HG03135 (cell line): ENCODE measurements around the gene HOXC9.
"Not testable (repeated sequence)": the region's sequence is repeated elsewhere in the genome, so short reads cannot be mapped to it uniquely, and the experiment has no call there.

ENCODE experiments used
- ATAC-seq: cut with Tn5 transposase; IDR thresholded peaks from one replicate; pipeline ENCODE4 v1.9.1; 2021; ENCODE audit warnings: mild to moderate bottlenecking, moderate library complexity; ENCODE audit not compliant: unreplicated experiment

The HOXC9 gene

GRCh38 chr12:54036620-54037359, 36.8 kb downstream of the HOXC9 start:
- no peak for ATAC-seq

DNA sequence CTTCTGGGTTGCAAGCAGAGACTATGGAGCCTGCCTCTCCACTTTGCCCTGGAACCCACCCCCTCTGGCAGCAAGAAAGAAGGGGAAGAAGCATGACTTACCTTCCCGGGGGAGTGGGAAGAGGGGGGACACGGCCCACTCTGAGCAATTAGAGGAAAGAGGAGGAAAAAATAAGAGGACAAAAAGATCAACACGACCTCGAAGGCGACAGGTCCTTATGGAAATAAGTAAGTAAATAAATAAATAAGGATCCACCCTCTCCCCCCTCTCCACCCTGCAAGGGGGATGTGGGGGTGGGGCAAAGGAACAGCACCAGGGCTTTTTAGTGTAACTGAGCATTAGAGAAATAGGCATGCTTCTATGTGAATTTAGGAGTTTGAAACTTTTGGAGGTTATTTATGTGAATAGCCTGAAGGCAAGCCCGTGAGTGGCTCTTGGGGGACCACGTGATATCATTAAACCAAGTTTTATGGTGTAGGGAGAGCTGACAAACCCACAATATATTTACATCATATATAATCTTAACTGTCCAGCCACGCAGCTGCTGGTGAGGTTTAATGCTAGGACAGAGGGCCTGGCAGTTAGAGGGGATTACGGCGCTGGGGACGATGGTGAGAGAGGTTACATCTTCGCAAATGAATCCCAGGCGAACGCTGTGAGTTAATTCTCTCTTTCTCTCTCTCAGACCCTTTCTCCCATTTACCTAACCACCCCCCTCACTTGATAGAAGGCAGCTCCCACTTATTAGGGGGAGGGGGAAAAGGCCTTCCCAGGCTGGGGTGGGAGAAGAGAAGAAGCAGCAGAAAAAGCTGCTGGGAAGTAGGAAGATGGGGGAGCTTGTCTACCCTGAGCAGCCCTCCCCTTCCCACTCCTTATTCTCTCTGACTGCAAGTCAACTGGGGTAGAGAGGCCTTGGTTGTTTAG, 37.7 kb downstream of the HOXC9 start:
- no peak for ATAC-seq

DNA sequence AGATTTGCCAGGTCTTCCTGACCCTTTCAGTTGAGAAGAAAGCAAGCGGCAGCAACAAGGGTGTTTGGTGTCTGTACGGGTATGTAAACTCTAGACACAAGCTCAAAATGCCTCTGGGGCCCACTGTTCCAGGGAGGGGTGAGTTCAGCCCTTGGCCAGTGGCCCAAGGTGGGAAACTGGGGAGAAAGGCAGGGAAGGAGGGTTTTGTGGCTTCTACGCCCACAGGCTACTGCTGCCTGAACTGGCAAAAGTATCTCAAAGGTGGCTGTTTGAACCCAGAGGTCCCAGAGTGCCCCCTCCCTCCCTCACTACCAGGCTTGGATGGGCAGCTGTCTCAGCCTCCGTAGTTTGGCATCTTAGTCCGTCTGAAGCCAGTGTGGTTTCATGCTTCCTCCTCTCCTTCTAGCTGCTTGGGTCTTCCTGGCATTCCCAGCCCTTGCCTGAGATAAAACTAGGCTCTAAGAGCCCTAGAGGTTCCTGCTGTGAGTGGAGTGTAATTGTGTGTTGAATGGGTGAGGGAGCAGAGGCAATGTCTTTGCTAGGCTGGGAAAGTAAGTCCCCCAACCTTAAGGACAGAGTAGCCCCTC, 38.4 kb downstream of the HOXC9 start:
- no peak for ATAC-seq

- ATAC-seq, result no peak
Observed at GRCh38 chr12:54038871-54039414, 39.0 kb downstream of the HOXC9 start.

DNA sequence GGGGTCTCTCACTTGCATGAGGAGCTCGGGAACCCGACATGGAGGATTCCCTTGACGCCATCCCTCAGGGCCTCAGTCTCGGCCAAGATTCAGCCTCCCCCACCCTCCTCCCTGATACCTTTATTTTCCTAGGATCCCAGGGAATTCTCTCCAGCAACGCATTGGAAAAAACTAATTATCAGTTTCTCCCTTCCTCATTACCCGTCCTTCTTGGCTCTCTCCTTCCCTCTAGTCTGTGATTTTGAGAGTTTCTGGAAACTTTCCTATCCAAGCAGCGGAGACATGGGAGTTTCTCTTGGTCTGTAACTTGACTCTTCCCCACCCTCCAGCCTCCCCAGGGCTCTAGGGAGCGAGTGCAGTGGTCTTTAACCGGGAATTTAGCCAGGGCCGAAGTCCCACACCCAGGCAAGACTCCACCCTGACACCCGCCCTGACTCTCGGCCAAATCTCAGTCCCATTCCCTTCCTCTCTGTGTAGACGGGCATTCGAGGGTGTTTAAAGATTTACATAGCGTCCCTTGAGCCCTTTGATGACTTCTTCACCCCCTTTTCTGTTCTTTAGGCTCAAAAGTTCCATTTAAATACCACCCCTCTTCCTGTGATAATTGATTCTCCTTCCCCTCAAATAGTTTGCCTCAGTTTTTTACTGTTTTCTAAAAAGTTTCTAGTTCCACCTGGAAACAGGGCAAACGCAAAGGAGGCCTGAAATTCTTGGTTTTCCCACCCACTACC, 39.6 kb downstream of the HOXC9 start:
- ATAC-seq, result no peak

DNA sequence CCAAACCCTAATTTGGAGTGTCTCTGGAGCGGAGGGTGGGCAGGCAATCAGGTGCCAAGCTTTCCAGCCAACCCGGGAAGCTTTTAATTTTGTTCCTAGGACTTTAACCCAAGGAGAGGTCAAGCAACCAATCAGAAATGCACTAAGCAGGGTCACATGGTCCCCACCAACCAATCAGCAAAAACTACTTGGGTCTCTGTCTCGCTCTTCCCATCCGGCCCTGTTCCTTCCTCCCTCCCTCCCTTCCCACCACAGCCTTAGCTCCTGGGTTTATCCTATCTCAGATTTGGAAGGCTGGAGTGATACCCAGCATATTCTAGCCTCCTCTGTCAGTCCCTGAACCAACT, 40.2 kb downstream of the HOXC9 start:
- no peak for ATAC-seq

- no peak for ATAC-seq
Observed at GRCh38 chr12:54040648-54041047, 40.7 kb downstream of the HOXC9 start.

GRCh38 chr12:54041097-54041690, 41.2 kb downstream of the HOXC9 start:
- ATAC-seq, result no peak

DNA sequence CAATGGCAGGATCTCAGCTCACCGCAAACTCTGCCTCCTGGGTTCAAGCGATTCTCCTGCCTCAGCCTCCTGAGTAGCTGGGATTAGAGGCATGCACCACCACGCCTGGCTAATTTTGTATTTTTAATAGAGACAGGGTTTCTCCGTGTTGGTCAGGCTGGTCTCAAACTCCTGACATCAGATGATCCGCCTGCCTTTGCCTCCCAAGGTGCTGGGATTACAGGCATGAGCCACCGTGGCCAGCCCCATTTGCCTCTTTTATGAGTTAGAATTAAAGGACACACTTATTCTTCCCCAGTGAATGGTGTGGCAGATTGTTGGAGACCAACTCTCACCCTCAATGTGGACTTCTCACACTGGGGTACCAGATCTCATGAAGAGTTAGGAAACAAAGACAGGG, 42.1 kb downstream of the HOXC9 start:
- not testable (repeated sequence) for ATAC-seq

GRCh38 chr12:54042970-54043853, 43.3 kb downstream of the HOXC9 start:
- no peak for ATAC-seq

- ATAC-seq, result no peak
Observed at GRCh38 chr12:54044425-54045103, 44.6 kb downstream of the HOXC9 start.

GRCh38 chr12:54045401-54045800, 45.4 kb downstream of the HOXC9 start:
- ATAC-seq, result no peak

GRCh38 chr12:54045868-54046521, 46.0 kb downstream of the HOXC9 start:
- no peak for ATAC-seq

DNA sequence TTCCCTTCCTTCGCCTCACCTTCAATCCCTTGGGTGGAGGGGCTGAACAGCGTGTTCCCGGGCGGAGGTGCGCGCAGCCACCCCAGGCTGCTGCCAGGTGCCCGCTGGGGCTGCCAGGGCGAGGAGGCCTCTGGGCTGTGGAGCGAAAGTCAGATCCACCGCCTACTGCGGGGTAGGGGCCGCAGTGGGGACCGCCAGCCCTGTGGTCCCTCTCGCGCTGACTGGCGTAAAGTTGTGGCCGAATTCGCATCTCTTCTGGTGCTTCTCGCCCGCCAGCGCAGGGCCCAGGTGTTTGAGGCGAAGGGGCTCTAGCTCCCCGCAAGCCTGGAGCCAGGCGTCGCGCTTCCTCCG, 46.8 kb downstream of the HOXC9 start:
- no peak for ATAC-seq

- no peak for ATAC-seq
Observed at GRCh38 chr12:54047160-54047963, 47.4 kb downstream of the HOXC9 start.

GRCh38 chr12:54047964-54048303, 48.0 kb downstream of the HOXC9 start:
- ATAC-seq, result no peak

DNA sequence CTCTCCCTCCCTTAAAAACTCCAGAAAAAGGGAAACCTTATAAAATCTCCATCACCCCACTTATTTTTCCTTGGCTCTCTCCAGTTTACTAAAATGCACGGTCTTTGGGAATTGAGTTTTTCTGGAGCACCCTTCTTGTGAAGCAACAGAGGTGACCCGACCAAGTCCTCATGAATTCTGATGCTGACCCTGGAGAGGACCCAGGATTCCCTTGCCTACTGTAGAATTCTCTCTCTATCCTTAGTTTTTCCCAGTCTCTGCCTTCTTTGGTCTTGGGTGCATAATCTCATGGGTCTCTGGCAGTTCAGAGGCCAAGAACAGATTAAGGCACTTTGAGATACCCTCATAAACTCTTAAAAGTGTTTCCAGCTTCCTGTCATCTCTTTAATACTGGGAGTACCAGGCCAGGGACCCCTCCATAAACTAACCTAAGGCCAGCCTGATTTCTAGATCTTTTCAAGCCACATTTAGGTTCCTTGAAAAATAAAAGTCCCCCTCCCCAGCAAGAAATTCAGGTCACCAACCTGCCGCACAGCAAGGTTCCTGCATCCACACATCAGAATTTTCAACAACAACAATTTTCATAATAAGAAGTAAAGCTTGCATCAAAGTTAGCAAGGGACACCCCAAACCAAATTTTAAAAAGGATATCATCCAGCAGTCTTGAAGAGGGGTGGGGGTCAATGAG, 48.6 kb downstream of the HOXC9 start:
- ATAC-seq, result no peak
